GM21619 (cell line): ENCODE results near the gene RBBP8NL.
"Not testable (repeated sequence)": the region's sequence is repeated elsewhere in the genome, so short reads cannot be mapped to it uniquely, and the experiment has no call there.

Source experiments
- ATAC-seq: cut with Tn5 transposase; IDR thresholded peaks from one replicate; pipeline ENCODE4 v1.9.1; 2021; ENCODE audit not compliant: unreplicated experiment

The RBBP8NL gene

DNA sequence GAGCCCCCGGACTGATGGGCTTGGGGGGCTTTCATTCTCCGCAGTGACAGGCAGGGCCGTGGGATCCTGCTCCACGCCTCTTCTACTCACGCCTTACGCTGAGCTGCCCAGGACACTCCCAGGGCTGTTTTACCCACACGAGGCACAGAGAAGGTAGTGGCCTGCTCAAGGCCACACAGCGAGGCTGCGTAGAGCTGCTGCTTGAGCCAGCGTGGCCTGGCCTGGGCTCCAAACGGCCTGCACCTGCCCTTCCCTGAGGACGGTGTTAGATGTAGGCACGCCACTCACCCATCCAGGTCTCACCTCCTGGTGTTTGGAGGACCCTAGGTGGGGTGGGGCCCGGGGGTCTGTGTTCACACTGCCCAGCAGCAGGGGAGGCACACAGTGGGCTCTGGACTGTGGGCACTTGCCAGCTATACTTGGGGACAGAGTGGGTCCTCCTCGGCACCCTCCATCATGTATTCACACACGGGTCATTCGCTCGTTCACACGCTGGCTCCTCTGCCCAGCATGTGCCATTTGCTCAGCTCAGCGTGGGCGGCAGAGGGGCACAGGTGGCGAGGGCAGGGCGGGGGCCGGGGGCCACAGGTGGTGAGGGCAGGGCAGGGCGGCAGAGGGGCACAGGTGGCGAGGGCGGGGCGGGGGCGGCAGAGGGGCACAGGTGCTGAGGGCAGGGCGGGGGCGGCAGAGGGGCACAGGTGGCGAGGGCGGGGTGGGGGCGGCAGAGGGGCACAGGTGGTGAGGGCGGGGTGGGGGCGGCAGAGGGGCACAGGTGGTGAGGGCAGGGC is 18.4 kb upstream of the RBBP8NL start:
- ATAC-seq = no peak

DNA sequence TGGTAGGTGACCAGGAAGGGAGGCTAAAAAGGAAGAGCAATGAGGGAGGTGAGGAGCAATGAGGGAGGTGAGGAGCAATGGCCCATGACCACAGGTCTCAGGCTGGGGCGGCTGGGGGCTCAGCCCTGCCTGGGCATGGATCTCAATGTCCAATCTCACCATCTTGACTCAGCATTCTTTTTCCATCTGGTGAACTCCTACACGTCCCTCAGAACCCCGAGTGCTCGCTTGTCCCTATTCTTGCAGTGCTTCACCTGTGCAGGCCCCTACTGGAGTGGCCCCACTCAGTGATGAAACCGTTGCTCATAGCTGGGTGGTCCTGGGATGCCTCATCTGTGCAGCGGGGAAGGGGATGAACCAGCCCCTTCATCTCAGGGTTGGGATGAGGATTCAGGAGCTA is 16.9 kb upstream of the RBBP8NL start:
- ATAC-seq = no peak

DNA sequence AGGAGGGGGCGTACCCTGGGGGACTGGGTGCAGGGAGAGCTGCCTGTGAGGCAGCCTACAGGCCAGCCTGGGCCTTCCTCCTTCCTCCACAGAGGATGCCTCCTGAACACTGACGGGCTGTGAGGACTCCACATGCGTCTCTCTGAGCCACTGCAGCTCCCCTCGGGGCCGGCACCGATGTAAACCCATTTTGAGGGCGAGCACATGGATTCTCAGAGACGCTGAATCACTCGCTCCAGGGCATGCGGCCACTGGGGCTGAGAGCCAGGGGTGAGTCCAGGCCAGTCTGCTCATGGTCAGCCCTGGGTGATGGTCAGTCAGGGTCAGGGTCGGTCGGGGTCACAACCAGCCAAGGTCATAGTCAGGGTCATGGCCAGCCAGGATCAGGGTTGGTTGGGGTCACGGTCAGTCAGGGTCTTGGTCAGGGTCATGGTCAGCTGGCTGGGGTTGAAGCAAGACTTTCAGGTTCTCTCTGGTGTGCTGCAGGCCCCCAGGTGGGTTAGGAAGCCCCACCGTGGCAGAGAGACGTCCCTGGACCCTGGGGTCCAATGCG is 14.7 kb upstream of the RBBP8NL start:
- ATAC-seq = no peak

DNA sequence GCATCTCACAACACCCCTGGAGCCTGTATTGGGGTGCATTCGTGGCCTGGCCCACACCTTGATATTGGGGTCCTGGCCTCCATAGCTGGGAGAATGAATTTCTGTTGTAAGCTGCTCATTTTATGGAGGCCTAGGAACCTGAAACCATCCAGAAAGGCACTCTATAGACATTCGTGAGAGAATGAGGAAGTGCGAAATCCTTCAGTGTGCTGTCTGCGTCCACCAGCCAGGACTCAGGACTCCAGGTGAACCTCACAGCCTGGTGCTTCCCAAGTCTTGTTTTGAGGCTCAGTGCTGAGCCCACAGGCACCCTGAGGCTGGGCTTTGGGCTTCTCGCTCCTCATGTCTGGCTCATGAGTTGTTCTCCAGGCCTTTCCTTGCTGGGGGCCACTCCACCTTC is 11.9 kb upstream of the RBBP8NL start:
- no peak for ATAC-seq

DNA sequence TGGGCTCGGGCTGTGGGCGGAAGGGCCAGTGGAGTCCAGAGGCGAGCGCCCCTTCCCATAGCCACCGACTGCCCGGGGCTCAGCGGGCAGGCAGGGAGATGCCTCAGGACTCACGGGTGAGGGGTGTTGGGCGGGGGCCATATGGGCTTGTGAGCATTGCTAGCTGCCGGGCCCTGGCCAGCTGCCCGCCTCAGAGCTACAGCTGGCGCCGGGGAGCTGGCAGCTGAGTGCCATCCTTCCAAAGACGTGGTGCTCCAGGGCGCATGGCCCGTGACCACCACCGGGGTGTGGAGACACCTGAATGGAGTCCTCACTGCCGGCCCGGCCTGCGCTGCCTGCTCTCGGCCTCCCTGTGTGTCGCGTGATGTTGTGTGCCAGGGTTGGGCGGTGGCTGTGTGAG is 10.6 kb upstream of the RBBP8NL start:
- ATAC-seq = no peak

DNA sequence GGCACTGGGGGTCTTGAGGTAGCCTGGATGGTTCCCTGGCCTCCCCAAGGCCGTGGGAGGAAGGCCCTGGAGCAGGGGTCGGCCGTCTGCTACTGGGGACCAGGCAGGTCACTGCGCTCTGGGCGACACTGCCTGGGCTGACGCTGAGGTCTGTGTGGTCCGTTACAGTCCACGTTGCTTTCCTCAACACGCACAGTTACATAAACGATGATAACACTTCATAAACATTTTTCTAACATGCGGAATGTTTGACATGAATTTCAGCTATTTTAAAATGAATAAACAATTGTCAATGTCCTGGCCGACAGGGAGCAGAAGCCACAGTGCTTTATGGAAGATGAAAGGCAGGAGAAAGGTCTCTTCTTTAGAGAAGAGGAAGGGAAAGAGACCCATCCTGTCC is 10.2 kb upstream of the RBBP8NL start:
- ATAC-seq = no peak

DNA sequence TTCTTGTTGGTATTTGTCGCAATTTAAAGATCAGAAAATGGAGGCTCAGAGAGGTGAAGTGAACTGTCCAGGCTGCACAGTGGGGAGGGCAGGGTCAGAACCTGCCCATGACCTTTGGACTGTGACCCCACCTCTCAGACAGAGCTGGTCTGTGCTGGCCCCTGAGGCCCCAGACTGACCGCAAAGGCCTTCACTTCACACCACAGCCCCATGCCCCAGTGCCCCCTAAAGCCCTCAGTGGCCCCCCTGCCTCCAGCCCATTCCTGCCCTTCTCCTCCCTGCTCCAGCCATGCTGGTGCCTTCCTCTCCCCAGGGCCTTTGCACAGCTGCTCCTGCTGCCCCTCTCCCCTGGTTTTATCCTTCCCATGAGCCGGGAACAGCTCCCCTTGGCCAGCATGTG is 9.4 kb upstream of the RBBP8NL start:
- ATAC-seq = no peak

DNA sequence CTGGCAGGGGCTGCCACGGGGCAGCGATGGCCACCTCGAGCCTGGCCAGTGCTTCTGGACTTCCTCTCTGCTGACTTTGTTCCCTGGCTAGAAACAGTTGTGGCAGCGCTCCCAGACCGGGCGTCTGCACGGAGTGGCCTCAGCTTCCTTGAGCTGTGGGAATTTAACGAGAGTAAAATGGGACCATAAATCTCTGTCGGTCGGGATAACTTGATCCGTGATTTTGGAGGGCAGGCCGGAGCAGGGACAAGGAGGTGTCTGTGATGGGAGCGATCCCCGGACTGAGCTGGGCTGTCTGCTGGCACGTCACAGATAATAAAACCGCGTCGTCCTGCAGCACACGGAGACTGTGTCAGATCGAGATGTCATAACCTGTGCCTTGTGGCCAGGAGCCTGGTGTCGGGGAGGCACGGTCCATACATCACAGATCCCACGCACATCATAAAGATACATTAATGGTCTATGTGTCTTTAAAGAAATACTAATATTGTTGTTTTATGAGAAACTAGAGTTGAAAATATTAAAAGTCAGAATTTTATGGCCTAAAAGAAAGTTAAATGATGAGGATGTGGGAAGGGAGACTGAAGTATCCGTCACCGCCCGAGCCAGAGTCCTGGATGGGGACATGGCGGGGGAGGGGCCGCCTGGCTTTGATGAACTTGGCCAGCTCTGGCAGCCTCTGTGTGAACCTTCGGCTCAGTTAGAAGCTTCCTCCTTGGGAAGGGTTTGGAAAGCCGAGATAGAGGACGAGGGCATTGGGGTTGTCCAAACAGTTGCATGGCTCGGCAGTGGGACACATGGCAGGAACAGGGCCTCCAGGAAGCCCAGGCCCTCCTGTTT is 6.5 kb upstream of the RBBP8NL start:
- no peak for ATAC-seq

DNA sequence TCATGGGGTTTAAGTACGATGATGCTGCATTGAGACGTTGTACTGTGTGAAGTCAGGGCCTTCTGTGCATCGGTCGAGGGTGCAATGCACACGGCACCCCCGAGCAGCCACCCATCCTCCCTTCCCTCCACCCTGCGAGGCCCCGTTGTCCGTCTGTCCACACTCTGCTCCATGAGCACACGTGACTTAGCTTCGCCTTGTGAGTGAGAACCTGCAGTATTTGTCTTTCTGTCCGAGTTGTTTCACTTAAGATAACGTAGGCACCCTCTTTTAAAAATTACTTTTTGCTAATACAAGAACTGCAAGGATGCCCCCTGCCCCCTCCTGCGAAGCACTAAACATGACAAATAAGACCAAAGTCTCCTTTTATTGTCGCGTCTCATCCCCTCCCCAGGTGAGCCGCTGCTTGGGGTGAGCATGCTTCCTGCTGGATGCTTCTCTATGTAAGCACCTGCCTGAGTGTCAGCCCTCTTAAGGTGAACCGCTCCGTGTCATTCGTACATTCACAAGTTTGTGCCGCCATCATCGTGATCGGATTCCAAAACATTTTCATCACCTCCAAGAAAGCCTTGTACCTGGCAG is 3.6 kb upstream of the RBBP8NL start:
- ATAC-seq = no peak

DNA sequence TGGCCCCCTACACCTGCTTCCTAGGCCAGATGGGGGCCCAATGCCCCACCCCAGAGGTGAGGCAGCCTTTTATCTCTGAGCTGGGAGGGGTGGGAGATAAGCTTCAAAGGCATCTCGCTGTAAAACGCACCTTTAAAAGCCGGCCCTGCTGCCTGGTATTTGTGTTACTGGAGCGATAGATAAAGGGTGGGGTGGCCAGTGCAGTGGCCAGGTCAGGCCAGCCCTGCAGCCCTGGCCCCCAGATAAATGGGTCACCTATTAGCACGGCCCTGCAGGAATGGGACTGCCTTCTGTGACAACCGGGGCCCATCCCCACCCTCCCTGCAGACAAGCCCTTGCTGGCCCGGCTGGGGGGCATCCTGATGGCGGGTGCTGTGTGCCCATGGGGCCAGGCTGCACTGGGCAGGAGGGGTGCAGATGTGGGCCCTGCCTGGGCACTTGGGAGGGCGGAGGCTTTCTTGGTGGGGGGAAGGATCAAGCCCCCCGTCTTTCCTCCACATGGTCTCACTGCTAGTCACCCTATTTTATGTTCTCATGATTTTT is 3.0 kb upstream of the RBBP8NL start:
- no peak for ATAC-seq

DNA sequence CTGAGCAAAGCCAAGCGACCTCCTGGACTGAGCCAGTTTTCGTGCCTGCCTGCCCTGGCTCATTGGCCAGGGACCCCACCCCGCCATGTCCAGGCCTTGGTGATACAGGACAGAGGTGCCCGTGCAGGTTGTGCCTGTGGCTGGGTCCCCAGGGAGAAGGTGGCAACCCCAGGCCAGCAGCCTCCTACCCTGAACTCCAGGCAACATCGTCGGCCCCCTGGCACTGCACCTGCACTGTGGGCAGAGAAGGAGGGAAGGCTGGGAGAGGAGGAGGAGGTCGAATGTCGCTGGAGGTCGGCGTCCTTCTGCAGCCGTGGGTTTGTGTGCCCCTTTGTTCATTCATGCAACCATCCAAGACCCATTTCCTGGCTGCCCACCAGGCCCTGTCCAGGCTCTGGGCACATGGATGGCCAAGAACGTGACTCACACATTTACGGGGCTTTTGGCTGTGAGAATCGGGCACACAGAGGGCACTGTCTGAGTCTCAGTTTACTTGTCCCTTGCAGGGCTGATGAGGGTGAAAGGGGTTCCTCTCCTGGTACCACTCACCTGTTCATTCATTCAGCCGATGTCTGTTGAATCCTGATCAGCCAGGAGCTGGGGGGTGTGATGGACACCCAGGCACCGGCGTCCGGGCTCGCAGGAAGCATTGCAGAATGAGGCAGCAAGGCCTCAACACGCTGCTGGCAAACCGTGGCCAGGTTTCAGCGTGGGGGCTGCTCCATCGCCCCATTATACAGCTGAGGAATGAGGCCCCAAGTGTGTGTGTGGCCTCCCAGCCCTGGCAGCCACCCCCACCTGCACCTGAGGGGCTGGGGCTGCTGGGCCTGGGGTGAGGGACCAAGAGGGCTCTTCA is 2.3 kb upstream of the RBBP8NL start:
- ATAC-seq = no peak

DNA sequence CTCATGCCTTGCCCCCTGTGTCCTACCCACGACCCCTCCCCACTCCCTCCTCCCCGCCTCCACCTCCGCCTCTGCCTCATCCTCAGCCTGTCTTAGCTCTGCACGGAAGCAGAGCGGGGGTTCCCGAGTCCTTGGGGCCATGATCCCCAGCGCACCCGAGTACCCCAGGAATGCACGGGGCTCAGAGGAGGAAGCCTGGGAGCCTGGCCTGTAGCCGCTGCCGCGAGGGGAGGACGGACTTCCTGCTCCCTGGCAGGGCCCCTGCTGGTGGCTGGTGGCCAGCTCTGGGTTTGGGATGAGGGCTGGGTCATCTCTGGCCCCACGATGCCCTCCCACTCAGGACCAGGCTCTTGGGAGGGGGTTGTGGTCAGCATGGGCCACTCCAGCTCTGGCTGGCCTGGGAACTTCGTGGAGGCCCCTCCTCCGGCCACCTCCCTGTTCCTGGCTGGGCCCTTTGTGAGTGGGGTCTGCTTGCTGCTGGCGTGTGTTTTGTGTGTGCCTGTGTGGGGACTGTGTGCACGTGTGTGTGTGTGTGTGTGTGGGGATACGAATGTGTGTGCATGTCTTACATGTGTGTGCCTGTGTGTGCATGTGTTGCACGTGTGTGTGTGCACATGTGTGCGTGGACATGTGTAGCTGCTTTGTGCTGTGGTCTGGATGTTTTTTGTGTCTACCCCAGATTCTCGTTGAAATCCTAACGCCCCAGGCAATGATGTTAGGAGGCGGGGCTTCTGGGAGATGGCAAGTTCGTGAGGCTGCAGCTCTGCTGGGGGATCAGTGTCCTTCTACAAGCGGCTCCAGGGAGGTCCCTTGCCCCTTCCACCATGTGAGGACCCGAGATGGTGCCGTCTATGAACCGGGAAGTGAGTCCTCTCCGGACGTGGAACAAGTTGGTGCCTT is 1.3 kb upstream of the RBBP8NL start:
- ATAC-seq = no peak

DNA sequence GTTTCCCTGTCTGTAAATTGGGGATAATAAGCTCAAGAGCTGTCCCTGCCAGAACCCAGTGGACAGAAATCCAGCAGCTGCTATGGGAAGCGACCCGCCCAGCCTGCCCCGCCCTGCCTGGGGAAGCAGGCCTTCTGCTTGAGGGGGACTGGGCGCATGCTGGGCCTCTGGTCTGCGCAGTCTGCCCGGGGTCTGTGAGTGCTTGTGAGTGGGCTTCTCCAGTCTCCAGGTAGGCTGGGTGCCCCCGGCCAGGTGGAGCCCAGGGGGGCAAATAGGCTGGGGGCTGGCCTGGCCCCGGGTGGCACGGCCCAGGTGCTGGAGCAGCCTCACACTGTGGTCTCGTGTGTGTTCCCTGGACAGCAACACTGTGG is 648 bp upstream of the RBBP8NL start:
- no peak for ATAC-seq

DNA sequence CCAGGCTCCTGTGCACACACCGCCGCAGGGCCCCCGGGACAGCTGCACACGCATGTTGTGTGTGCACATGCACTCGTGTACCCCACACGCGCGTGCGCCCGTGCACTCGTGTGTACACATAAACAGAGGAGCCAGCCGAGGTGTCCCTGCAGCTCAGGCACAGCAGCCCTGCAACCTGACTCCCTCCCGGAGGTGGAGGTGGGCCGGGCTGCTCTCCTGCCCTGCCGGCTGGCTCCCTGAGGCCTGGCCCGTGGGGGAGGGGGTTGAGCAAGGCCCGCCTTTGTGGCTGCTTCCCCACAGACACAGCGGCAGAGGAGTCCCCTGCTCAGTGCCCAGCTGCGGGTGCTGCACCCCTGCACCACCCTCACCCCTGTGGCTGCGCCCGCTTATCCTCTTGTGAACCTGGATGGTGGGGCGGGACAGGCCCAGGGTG is 624 bp downstream of the RBBP8NL start:
- ATAC-seq = no peak

DNA sequence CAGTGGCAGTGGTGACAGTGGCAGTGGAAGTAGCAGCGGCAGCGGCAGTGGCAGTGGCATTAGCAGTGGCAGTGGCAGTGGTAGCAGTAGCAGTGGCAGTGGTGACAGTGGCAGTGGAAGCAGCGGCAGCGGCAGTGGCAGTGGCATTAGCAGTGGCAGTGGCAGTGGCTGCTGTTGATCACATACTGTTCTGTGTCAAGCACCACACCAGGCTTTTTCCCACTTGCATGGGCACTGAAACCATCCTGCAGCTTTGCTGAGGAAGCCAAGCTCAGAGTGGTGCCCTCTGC is 1.3 kb downstream of the RBBP8NL start:
- ATAC-seq = not testable (repeated sequence)

DNA sequence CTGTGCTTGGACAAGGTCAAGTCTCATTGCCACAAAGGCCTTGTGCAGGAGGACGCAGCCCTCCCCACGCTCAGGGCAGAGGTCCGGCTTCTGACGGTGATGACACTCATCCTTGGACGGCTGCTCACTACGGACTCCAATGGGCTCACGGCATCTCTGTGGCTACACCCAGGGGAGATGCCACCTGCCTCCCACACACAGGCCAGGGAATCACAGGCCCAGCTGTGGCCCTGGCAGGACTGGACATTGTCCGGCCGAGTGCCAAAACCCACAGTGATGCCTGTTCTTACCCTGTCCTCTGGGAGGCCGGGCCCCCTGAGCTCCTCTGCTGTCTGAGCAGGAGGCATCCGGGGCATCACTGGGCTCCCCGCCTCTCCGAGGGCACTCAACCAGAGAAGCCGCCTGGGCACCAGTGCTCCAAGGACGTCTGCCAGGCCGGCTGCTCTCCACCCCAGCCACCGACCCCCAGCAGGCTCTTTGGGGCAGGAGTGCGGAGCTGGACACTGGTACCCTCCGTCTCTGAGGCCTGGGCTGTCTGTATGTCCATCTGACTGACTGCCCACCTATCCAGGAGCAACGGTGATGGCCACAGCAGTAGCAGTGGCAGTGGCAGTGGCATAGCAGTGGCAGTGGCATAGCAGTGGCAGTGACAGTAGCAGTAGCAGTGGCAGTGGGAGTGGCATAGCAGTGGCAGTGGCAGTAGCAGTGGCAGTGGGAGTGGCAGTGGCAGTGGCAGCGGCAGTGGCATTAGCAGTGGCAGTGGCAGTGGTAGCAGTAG is 1.9 kb downstream of the RBBP8NL start:
- ATAC-seq = no peak

DNA sequence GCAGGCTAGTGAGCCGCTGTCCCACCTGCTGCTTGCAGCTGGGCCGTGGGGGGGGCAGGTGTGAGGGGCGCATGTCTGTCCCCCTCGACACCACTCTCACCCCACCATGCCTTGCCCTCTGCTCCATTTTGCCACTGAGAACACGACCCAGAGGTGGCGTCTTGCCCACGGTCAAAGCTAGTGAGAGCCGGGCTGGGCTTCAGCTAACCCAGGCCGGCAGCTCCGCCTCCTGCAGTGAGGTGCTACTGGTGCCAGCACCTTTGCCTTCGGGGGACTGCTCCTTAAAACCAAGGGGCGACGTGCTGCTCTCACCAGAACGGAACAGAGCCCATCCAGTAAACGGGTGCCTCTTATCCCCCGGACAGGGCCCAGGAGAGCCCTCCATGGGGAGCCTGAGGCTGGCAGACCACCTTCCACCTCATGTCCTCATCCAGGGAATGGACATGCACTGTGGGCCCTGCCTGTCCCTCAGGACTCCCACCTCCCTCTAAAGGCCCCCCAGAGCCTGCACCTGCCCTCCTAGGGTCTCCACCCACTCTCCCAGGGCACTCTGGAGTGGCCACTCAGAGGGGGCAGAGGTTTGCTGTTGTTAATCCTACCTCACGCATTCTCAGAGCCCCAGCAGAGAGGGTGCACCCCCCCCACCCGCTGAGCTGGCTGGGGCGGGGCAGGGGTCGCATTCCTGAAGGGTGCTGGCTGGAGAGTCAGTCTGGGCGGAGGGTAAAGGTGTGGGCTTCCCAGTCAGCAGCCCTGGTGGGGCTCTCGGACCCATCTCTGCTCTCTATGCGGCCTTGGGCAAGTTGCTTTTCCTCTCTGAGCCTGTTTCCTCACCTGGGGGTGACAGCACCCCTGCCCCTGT is 2.9 kb downstream of the RBBP8NL start:
- ATAC-seq = no peak

DNA sequence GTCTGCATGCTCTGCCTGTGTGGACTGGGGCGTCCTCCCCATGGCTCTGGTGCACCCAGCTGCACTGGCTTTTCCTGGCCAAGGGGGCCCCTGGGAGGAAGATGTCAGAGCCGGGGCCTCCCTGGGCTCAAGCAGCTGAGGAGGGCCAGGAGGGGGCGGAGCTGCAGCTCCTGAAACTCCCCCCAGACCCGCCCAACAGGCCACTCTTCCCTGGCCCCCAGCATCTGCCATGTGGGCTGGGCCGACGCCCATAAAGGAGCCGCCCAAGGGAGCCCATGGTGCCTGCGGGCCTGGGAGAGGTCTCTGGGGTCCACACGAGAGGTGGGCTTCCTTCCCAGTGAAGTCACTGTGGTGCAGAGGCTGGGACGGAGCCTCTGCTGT is 4.0 kb downstream of the RBBP8NL start:
- ATAC-seq = no peak
